Measurements from ENCODE around the gene CACNA2D3. TPM values are rescaled to one million over a fixed set of nuclear protein-coding genes. Genes with fewer than 3 reads are reported as not detected.

CACNA2D3 gene
- total RNA-seq, 6 donors from 2014 or later: 2.9 to 16.8 (median 4.9) TPM

DNA sequence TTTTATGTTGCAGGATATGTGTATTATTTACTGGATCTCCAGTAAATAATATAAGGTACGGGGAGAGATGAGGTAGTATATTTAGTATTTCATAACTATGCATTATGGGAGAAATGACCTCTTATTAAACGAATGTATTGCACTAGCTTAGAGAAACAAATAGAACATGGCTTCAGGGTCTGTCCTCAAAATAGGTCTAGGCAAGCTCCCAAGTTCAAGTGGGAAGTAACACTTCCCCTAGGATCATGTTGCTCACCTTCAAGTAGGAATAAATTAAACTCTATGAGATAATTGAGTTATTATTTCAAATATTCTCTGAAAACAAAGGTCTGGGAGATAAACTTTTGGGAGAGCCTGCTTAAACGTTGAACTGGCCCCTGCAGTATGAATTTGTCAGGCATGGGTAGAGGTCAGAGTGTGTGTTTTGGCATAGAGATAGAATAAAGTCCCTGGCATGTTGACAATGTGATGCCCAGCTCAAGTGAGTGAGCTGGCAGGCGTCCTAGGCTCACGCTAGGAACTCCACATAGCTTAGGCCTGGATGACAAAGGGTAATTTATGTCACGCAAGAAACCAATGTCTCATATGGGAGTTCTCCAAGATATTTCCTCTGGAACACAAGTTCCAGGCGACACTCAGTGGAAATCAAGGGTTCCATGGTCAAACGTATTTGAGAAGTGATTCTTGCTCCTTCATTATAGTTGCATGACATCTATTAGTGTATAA lies 236.8 kb downstream of the CACNA2D3 start:
- DNase-seq: no peak
- H3K27me3 ChIP-seq: no peaks in the 10 kb centered on the region
- no peak overlapping the region for H3K27ac ChIP-seq
- no peak overlapping the region for H3K4me3 ChIP-seq
- 69 to 72% methylated on average over 8 of the region's 8 CpGs for WGBS, 2 donors
- no peak for TF ChIP-seq EP300 (IDR thresholded peaks at IDR 0.05)
- TF ChIP-seq POLR2A (IDR thresholded peaks at IDR 0.05): no peak
- TF ChIP-seq POLR2AphosphoS5 (IDR thresholded peaks at IDR 0.05): no peak
- TF ChIP-seq, protein P1, sequence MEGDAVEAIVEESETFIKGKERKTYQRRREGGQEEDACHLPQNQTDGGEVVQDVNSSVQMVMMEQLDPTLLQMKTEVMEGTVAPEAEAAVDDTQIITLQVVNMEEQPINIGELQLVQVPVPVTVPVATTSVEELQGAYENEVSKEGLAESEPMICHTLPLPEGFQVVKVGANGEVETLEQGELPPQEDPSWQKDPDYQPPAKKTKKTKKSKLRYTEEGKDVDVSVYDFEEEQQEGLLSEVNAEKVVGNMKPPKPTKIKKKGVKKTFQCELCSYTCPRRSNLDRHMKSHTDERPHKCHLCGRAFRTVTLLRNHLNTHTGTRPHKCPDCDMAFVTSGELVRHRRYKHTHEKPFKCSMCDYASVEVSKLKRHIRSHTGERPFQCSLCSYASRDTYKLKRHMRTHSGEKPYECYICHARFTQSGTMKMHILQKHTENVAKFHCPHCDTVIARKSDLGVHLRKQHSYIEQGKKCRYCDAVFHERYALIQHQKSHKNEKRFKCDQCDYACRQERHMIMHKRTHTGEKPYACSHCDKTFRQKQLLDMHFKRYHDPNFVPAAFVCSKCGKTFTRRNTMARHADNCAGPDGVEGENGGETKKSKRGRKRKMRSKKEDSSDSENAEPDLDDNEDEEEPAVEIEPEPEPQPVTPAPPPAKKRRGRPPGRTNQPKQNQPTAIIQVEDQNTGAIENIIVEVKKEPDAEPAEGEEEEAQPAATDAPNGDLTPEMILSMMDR (IDR thresholded peaks at IDR 0.05): no peak
- H3K4me1 ChIP-seq: peaks cover 0 to 6% (median 2%) of the 10 kb centered on the region in 4 donors
- no peak for ATAC-seq (ENCODE audit: low FRiP score in 2 of 2)
- H3K9me3 ChIP-seq: no peaks in the 10 kb centered on the region
- no peaks in the 10 kb centered on the region for H3K36me3 ChIP-seq

DNA sequence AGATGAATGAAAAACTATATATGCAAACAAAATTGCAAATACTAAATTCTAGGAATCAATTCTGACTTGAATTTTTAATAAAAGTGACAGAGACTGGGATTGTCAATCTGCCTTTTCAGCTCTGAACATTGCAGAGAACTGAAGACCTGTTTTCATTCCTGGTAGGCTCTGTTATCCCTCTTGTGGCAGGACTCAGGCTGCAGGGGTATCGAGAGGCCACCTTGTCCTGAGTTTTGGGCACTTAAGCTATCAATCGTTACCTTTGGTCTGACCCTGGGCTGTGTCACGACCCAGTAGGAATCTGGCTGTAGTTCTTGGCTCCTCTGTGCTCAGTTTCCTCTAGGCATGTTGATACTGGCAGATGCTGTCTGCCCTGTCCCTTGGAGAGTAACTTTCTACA lies 238.0 kb downstream of the CACNA2D3 start:
- WGBS, 2 donors: 49 to 64% methylated on average over 2 to 3 of the region's 3 CpGs
- DNase-seq: no peak
- no peak for TF ChIP-seq EP300 (IDR thresholded peaks at IDR 0.05)
- TF ChIP-seq POLR2AphosphoS5 (IDR thresholded peaks at IDR 0.05): no peak
- no peak for TF ChIP-seq POLR2A (IDR thresholded peaks at IDR 0.05)
- TF ChIP-seq, protein P1 (IDR thresholded peaks at IDR 0.05): no peak
- Histone ChIP-seq H3K9me3 (no peaks in the 10 kb centered on the region), H3K36me3 (no peaks in the 10 kb centered on the region), H3K4me1 (peaks cover 0 to 6% (median 2%) of the 10 kb centered on the region in 4 donors), H3K4me3 (no peak overlapping the region), H3K27me3 (no peaks in the 10 kb centered on the region), H3K27ac (no peak overlapping the region)
- ATAC-seq (ENCODE audit: low FRiP score in 2 of 2): no peak

DNA sequence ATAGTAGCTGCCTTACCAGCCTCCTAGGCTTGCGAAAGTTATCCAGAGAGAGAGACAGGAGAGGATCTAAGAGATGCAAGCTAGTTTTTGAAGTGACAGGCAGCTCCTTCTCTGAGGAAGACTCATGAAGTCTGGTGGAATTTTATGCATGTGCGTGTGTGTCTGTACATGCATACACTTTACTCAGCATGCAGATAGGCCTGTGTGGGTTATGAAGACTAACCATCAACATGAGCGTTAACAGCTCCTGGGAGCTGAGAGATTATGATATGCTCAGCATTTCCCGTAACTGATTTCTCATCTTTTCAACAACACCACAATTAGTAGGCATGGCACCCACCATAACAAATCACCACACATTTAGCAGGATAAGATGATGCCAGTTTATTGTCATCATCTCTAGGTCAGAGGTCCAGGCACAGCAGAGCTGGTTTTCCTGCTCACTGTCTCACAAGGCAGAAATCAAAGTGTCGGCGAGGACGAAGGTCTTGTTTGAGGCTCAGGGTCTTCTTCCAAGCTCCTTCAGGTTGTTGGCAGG lies 239.5 kb downstream of the CACNA2D3 start:
- DNase-seq (no peak), ATAC-seq (ENCODE audit: low FRiP score in 2 of 2) (no peak)
- H3K27ac ChIP-seq: no peak overlapping the region
- no peak overlapping the region for H3K4me3 ChIP-seq
- 86 to 92% methylated on average over 7 of the region's 7 CpGs for WGBS, 2 donors
- TF ChIP-seq, protein P1 (IDR thresholded peaks at IDR 0.05): no peak
- TF ChIP-seq POLR2A (IDR thresholded peaks at IDR 0.05) (no peak), EP300 (IDR thresholded peaks at IDR 0.05) (no peak), POLR2AphosphoS5 (IDR thresholded peaks at IDR 0.05) (no peak)
- no peaks in the 10 kb centered on the region for H3K36me3 ChIP-seq
- H3K9me3 ChIP-seq: no peaks in the 10 kb centered on the region
- peaks cover 0 to under 1% (median 0%) of the 10 kb centered on the region in 4 donors for H3K4me1 ChIP-seq
- no peaks in the 10 kb centered on the region for H3K27me3 ChIP-seq

DNA sequence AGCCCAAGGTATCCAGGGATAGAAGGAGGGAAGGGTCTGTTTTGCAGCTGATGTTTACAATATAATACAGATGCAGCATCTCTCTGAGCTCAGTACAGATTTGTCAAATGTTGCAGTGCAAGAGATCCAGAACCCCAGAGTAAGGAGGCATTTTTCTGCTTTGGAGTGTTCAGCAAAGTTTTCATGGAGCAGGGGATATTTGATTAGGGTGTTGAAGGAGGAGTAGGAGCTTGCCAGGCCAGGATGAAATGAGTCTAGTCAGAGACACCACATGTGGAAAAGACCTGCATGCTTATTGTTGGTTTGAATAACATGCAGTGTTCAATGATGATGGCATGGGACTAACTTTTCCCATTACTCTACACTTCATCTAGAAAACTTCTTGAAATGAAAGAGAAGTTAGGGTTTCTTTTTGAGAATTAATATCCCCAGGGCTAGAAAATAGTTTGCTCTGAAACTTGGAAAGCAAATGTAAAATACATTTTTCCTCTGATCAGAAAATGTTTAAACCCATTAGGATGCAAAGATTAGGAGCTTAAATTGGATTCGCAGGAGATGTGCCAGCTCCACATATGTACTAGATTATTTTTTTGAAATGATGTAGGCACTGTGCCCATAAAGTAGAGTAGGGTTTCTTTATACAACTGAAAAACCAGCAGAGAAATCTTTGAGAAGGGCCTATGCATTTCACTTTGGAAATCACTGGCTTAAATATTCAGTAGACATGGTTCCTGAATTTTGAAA lies 243.8 kb downstream of the CACNA2D3 start:
- ATAC-seq (ENCODE audit: low FRiP score in 2 of 2): no peak
- no peak for TF ChIP-seq EP300 (IDR thresholded peaks at IDR 0.05)
- TF ChIP-seq POLR2AphosphoS5 (IDR thresholded peaks at IDR 0.05): no peak
- no peak for TF ChIP-seq POLR2A (IDR thresholded peaks at IDR 0.05)
- TF ChIP-seq, protein P1 (IDR thresholded peaks at IDR 0.05): no peak

More for the DNA sequence above, 243.8 kb downstream of the CACNA2D3 start:
- 84 to 88% methylated on average over 1 of the region's 1 CpG for WGBS, 2 donors
- H3K4me1 ChIP-seq: no peaks in the 10 kb centered on the region
- no peaks in the 10 kb centered on the region for H3K27me3 ChIP-seq
- H3K27ac ChIP-seq: no peak overlapping the region
- no peaks in the 10 kb centered on the region for H3K9me3 ChIP-seq
- H3K36me3 ChIP-seq: no peaks in the 10 kb centered on the region
- H3K4me3 ChIP-seq: no peak overlapping the region
- no peak for DNase-seq

All from upper lobe of left lung (tissue), 6 donors.